Measurements from ENCODE around the gene HTR2B.
A peak's percentile ranks its signal among the peaks of the same experiment; 100 is the strongest.
"Not testable (repeated sequence)": the region's sequence is repeated elsewhere in the genome, so short reads cannot be mapped to it uniquely, and the experiment has no call there.

HTR2B gene

DNA sequence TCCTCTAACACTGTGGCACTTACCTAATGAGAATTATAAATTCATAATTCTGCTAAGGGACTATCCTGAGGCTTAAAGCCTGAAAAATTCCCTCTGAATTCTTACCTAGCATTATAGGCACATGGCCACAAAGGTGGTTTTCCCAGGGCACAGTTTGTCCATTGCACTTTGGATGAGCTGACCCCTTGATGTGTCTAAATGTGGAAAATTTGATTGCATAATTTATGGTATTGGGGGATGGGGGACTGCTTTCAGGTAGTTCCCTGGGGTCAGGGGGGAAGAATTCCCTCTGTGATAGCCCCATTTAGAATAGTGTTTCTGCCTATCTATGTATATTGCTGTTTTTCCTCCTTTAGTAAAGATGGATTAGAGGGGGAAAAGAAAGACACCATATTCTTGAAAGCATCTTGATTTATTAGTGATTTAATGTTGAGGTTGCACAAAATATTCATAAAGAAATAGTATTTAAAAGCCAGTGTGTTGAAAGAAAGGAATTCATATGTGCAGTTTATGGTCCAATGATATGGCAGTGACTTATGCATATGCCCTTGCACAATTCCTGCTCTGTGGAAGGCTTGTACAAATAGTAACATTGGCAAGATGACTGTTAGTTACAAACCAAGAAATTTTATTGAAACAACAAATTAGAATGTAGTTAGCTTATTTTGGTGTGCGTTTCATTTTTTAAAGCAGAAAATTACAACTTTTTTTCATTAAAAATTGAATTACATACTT lies 8.7 kb upstream of the HTR2B start:
- DNase-seq: no peak

DNA sequence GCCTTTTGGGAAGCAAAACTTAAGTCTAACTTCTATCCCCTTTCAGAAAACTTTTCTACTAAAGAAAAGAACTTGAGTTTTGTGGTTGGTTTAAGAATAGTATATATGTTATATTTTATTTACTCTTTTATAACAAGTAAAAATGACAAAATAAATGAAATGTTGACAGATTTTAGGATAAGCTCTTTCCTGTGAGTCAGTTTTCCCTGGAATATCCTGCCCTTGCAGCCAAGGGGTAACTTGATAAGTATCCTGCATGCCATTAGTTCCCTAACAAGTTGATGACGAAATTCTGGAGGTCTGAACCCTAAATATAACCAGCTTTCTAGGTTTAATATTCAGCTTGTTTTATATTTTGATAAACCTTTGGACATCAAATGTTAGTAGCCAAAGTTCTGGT lies 7.3 kb upstream of the HTR2B start:
- no peak for DNase-seq

DNA sequence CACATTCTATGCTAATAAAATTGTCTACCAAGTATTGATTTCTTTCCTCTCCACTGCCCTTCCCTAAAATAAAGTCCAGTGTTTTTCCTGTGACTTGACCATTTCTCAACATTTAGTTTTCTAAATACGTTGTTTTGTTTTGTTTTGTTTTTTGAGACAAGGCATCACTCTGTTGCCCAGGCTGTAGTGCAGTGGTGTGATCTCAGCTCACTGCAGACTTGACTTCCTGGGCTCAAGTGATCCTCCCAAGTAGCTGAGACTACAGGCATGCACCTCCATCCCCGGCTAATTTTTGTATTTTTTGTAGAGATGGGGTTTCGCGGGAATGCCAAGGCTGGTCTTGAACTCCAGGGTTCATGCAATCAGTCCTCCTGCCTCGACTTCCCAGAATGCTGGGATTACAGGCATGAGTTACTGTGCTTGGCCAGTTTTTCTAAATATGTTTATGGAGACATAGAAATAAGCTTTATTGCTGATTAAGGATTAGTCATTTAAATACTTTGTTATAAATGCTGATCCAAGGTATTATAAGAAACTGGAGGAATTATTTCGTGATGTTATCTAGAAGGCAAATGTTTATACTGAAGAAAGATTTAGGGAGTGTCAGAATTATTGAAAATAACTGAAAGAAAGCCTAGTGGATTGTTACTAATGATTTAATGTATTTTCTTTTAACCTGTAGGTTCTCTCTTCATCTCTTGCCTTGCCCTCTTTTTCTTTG lies 5.7 kb upstream of the HTR2B start:
- DNase-seq: no peak

DNA sequence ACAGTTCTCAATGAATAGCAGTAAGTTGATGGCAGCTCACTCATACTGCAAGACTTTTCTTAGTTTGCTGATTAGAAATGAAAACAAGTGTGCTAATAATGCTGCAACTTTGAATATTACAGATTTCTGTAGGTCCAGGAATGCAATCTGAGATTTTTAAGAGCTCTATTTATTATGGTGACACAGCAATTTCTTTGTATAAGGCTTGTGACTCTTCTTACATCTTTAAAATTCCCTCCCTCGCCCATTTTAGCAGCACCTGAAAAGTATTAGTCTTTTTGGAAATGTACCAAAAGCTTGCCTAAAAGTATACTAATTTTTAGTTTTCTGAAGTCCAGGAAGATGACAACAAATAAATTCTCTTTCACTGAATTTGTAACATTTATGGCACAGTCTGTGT lies 4.4 kb upstream of the HTR2B start:
- DNase-seq: no peak

DNA sequence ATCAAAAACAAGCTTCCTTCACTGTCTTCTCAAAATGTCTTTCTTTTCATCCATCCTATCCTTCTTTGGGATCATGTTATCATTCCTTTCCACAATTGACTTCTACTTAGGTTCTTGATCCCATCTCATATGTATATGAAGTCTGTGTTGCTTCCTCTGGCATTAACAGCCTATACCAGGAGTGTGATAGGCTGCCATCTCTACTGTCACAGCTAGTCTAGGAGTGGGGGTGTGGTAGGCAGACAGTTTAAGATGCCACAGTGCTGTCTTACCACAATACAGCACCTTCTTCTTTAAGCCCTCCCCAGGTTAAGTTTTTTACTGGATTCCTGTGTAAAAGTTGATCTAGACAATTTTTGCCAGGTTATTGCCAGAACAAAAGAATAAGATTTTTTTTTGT lies 3.7 kb upstream of the HTR2B start:
- no peak for DNase-seq

DNA sequence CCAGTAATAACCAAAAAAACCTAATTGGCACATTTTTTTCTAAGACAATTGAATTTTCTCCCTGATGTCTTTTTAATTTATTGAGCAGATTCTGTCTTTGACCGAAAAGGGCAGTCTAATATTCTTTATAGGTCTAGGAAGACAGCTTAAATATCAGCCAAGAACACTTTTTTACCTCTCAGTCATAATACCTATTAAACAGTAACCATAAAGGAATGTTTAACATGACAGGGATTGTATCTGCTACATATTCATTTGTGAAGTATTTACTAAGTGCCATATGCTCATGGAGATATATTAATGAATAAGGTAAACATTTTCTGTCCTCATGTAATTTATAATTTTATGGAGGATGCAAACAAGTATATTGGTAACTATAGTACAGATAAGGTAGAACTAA lies 3.1 kb upstream of the HTR2B start:
- DNase-seq: no peak

DNA sequence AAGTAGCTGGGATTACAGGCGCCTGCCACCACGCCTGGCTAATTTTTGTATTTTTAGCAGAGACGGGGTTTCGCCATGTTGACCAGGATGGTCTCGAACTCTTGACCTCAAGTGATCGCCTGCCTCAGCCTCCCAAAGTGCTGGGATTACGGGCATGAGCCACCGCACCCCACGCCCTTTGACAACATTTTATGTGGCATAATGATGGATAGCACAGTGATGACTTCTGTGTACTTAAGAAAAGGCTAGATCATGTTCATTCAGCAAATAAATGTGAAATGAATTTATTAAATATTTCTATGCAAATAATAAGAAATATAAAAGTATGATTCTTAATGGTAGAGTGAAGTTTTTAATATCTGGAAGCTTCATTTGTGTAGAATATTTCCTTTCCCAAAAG lies 2.6 kb upstream of the HTR2B start:
- no peak for DNase-seq

DNA sequence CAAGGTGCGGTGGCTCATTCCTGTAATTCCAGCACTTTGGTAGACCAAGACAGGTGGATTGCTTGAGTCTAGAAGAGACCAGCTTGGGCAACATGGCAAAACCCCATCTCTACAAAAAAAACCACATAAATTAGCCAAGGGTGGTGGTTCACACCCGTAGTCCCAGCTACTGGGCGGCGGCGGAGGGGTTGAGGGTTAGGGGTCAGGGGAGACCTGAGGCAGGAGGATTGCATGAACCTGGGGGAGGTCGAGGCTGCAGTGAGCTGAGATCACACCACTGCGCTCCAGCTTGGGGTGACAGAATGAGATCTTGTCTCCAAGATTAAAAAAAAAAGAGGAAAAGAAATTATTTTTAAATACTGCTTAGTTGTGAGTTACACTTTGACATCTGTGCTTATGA lies 1.3 kb upstream of the HTR2B start:
- DNase-seq: no peak

DNA sequence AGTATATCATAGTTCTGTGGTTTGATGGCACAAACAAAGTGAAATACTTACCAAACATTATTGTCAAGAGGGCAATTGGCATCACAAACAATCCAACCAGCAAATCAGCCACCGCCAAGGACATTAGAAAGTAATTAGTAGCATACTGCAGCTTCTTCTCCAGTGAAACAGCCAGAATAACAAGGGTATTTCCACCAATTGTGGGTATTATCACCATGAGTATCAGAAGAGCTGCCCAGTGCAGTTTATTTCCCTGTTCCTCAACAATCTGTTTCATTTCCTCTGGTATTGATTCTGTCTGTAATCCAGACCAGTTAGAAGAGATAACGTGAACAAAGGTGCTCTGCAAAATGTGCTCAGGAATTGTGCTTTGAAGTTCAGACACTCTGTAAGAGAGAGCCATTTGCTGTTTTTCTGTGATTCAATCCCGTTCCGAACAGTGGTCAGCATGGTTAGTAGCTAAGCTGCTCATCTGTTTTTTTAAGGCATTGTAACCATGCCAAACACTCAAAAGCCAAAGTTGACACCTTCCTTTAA lies 1.4 kb downstream of the HTR2B start:
- no peak for DNase-seq

DNA sequence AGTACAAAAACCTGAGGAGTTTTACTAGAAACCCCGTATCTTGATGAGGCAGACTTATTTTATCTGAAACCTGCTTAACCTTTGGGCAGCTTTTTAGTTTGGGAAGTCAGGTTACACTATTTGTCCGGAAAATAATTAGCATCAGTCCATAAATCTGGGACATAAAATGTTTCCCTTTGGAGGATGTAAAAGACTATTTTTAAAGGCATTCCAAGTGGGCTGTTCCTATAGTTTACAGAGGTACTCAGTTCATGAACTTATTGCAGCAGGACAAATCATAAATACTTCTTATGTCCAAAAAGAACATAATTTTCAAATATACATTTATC lies 6.3 kb downstream of the HTR2B start:
- DNase-seq: no peak

DNA sequence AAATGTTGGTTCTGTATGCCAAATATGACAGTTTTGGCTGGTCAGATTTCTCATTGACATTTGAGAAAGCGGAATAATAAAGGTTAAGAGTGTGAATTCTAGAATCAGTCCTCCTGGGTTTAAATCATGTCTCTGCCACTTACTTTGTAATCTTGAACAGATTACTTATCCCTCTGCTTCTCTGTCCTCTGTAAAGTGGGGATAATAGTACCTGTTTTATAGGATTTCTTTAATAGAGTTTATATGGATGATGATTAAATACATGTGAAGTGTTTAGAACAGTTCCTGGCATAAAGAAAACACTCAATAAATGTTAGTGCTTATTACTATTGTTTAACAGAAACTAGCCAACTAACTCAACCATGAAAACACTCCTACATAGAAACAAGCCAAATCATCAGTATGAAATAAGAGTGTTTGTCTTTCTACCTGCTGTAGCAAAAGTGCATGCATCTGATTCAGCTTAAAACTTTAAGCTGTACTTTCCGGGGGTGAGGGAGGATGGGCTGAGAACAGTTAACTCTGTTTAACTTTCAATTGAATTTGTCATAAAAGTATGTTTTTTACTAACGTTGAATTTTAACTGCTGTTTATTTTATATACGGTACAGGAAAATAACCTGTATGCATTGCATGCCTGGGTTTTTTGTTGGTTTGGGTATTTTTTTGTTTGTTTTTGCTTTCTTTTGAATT lies 6.8 kb downstream of the HTR2B start:
- no peak for DNase-seq

DNA sequence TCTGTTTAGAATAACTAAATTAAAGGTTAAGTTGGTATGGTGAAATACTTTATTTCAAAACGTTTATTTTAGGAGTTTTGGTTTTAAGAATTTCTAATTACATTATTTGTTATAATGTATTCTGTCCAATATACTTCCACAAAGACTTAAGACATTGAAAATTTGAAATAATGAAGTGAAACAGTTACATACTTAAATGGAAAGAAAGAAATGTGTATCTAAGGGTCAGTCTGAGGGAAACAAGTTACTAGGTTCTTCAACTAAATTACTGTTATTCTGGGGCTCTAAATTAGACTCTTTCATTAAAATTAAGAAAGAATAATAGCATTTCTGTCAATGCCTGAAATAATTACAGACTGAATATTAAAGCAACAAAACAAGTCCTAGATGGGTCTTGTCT lies 7.7 kb downstream of the HTR2B start:
- no peak for DNase-seq

DNA sequence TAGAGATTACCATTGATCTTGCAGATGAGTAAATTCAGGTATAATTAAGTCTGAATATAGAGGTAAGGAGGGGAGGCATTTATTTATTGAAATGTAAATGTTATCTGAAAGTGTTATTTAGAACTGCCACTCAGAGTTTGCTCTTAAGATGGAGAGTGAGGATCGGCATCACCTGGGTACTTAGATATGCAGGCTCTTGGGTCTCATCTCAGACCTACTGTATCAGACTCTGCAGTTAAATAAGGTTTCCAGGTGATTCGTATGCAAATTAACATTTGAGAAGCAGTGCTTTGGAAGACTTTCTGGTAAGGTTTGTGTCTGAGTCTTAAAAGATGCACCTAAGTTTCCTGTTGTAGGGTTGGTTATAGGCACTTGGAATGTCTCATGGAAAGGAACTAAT lies 9.2 kb downstream of the HTR2B start:
- DNase-seq: no peak

DNA sequence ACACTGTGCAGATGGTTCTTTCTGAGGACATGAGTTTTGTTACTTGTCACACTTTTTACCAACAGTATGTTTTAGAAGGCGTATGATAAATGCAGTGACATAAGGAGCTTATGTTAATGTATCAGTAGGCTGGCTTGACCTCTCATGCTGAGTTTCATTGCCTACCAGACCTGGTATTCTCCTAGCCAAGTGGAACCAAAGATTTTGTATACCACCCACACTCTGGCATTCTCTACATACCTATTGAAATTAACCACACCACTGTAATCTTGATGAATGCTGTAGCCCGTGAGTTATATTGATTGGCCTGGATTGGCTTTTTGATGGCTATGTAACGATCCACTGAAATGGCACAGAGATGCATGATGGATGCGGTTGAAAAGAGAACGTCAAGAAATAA lies 11.4 kb downstream of the HTR2B start:
- DNase-seq: no peak

DNA sequence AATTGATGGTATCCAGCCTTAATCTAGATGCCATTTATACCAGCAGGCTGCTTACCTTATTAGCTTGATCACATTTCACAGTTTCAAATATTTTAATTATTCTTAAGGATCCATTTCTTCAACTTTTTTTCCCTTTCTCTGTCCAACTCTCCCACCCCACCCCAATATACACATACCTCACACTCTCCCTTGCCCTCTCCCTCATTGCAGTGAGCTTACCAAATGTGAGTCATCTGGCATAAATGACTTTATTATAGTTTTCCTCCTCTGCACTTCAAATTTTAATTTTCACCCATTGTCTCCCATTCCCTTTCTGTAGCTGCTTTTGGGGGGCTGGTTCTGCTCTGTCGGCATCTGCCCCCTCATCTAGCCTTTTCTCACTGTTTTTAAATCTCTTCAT lies 12.9 kb downstream of the HTR2B start:
- no peak for DNase-seq

DNA sequence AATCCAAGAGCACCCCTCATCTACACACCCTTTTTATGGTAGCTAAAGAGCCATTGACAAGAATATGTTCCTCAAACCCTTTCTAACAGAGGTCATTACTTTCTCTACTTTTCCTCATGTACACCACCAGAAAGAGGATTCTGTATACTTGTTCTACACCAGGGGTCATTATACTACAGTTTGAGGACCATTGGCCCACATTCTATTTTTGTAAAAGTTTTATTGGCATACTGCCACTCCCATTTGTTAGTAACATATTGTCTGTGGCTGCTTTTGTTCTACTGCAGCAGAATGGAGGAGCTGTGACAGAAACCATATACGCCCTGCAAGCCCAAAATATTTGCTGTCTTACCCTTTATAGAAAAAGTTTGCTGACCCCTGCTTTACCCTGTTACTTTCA lies 14.3 kb downstream of the HTR2B start:
- no peak for DNase-seq

DNA sequence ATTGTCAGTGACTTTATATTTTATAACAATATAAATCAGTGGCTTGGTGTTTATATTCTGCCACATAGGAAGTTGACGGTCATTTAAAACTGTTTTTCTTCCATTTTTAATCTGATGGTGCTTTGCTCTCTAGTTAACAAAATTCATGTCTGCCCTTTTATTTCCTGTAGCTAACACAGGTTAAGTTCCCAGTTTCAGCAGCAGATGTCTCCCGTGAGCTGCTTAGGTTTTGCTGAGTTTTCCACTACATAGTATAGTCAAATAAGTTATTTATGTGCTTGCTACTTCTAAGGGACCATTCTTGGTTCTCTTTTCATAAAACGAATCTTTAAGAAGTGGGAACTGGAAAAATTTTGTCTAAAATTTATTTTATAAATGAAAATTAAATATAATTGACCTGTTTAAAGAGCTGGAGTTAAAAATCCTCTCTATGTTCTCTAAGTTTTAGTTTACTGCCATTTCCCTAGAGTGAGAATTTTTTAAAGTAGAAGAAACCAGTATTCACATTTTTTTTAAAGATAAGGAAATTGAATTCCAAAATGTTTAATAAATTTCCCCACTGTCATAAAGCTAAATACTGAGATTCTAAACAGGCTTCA lies 20.6 kb downstream of the HTR2B start:
- DNase-seq: peak; percentile 66

DNA sequence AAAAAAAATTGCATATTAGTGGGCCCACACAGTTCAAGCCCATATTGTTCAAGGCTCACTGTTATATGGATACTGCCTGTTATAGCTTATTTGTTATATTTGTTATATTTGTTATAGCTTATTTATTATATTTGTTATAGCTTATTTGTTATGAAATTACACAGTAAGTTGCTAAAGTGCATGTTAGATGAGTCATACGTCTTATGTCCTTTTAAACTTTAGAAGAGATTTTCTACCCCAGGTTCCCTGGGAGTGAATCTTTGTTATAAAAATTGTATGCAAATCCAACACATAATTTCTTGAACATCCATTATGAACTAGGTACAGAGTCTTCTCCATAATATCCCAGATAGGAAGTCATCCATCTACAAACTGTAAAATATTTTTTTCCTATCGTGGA lies 22.1 kb downstream of the HTR2B start:
- DNase-seq: no peak

DNA sequence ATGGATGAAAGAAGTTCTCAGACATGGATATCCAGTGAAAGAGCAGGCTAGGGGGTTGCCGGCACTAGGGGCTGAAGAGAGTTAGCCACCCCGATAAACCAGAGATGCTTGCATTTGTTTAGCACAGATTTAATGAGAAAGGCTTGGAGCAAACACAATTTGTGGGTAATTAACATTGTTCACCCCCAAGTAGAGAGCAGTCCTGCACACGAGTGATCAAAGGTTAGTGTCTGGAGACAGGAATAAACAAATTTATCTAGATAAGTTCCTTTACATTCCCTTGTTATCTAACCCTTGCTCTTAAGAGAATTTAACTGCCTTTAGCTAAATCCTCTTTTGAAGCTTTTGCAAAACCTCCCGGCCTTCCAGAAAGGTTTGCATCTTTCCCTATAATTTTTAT lies 23.9 kb downstream of the HTR2B start:
- no peak for DNase-seq

DNA sequence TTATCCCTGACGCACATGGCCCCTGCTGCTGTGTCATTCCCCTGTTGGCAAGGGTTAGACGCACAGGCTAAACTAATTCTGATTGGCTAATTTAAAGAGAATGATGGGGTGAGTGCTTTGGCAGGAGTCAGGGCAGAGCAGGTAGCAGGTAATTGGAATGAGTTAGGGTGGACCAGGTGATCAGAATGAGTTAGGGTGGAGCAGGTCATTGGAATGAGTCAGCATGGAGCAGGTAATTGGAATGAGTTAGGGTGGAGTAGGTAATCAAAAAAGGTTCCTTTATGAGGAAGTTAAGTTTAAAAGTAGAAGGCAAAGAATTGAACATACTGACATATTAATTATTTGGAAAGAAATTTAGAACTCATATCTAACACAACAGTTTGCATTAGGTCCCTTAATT lies 24.5 kb downstream of the HTR2B start:
- not testable (repeated sequence) for DNase-seq

DNA sequence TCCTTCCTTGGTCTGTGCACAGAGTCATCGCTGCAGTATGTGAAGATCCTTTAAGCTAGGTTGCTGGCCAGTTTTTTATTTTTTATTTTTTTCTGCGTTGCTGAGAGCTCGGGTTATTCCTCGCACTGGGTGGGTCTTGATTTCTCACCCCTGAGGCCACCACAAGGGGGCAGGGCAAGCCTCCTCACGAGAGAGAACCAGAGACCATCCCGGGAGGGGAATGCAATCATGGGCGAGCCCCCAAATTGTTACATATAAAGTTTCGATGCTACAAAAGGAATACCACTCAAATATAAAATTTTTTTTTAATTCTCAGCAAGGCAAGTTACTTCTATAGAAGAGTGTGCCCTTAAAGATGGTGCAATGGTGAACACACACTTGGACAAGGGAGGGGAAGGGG lies 24.9 kb downstream of the HTR2B start:
- DNase-seq: peak; percentile 9

DNA sequence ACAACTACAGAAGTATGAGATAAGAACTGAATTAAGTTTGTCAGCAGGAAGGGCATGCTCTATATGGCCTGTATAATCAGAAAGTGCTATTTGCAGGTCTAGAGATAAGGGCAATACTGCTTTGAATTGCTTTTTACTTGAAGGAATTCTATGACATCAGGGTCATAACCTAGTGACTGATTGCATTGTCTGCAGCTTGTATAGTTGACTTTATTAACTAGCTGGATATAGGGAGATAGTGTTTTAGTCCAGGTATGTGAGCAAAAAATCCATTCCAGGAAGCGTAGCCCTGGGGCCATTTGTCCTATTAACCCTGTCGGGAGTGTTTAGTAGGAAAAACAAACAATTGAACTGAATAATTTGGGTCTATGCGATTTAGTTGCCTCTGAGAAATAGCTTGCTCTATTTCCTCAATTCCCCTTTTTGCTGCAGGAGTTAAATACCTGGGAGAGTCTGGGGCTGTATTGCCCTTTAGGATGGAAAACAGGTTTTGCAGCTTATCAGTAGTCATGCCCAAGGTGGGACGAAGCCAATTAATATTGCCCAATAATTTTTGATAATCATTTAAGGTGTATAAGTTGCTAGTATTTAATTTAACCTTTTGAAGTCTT lies 30.0 kb downstream of the HTR2B start:
- no peak for DNase-seq

DNA sequence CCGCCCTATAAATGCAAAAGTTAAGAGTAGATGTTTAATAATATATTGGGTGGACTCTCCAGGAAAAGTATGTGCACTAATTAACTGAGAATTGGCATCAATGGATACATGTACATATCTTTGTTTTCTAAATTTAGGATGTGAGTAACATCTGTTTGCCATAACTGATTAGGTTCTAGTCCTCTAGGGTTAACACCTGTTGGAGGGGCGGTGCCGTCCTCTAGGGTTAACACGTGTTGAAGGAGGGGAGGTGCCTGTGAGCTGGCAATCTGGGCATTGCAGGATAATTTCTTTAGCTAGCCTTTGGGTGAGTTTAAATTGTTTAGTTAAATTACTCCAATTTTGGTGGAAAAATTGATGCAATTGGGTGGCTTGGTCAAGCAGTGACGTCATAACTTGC lies 30.9 kb downstream of the HTR2B start:
- DNase-seq: no peak

Measured in stimulated activated CD4-positive, alpha-beta T cell treated with anti-CD3 and anti-CD28 coated beads, Interleukin-15, amount 100 ng/mL, for 24 hours (primary cell).